ENCODE results near the gene SLC12A8. TPM values are rescaled to one million over a fixed set of nuclear protein-coding genes. Genes with fewer than 3 reads are reported as not detected.
A peak's percentile ranks its signal among the peaks of the same experiment; 100 is the strongest.

The SLC12A8 gene
- total RNA-seq, 1 donor from 2014 or later = 9.1 TPM

DNA sequence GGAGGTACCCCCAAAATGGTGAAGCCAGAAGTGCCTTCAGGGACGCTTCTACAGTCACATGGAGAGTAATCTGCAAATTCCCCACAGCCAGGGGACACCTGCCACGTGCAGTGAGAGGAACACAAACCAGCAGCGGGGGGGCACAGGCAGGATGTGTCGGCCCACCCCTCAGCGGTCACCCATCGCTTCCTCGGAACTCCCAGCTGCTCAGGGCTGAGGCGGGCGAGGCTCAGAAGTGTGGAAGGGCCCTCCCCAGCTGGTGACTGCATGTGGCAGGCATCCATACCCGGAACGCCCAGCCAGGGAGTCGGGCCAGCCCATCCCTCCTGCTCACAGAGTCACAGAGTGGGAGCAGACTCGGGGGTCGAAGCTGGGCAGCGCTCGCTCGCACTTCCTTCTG lies 63.7 kb downstream of the SLC12A8 start:
- ATAC-seq = peak; percentile 73 to 81
- TF ChIP-seq, protein P1, sequence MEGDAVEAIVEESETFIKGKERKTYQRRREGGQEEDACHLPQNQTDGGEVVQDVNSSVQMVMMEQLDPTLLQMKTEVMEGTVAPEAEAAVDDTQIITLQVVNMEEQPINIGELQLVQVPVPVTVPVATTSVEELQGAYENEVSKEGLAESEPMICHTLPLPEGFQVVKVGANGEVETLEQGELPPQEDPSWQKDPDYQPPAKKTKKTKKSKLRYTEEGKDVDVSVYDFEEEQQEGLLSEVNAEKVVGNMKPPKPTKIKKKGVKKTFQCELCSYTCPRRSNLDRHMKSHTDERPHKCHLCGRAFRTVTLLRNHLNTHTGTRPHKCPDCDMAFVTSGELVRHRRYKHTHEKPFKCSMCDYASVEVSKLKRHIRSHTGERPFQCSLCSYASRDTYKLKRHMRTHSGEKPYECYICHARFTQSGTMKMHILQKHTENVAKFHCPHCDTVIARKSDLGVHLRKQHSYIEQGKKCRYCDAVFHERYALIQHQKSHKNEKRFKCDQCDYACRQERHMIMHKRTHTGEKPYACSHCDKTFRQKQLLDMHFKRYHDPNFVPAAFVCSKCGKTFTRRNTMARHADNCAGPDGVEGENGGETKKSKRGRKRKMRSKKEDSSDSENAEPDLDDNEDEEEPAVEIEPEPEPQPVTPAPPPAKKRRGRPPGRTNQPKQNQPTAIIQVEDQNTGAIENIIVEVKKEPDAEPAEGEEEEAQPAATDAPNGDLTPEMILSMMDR (IDR thresholded peaks at IDR 0.05) = no peak
- Histone ChIP-seq H3K27ac (peak overlapping the region; percentile 69), H3K27me3 (ENCODE audit: low read depth) (no peaks in the 10 kb centered on the region), H3K9me3 (no peaks in the 10 kb centered on the region), H3K36me3 (no peaks in the 10 kb centered on the region), H3K4me1 (peaks cover 57% of the 10 kb centered on the region), H3K4me3 (no peak overlapping the region)
- peak; percentile 75 for DNase-seq
- intact Hi-C loops (cut with DNase I) = no loop called here

DNA sequence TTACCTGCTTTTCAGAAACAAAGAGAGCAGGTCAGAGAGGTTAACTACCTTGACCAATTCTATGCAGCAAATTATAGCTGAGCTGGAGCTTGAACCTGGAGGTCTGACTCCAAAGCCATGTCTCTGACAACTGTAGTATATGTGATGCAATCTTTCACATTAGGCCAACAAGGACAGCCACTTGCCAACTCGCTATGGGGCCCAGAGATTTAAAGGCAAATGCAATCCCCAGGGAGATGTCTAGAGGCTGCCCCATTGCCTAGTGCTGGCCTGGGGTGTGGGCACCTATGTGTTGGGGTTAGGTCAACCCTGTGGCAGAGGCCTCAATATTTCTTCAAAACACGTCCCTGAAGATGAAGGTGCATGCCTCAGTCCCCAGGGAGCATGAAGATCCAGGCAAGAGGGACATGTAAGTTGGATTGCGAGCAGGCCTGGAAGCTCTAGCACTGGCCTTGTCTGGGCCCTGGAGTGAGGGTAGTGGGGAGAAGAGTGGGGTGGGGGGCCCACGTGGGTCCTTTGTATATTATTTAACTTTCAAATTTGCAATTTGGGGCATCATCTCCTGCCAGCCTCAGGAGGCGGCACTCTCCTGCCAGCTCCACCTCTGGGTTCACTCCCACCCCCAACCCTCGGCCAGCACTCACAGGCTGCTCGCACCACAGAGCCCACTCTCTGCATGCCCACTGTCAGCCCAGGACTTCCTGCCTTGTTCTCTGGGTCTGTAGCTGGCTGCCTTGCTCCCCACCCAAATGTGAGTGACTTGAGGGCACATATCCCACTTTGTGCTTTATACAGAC lies 64.3 kb downstream of the SLC12A8 start:
- intact Hi-C loops (cut with DNase I) = no loop called here
- H3K27ac ChIP-seq = peak overlapping the region; percentile 69
- no peaks in the 10 kb centered on the region for H3K9me3 ChIP-seq
- H3K27me3 ChIP-seq (ENCODE audit: low read depth) = no peaks in the 10 kb centered on the region
- ATAC-seq (no peak), DNase-seq (no peak)
- H3K4me3 ChIP-seq = no peak overlapping the region
- peaks cover 63% of the 10 kb centered on the region for H3K4me1 ChIP-seq
- TF ChIP-seq, protein P1 (IDR thresholded peaks at IDR 0.05) = no peak
- no peaks in the 10 kb centered on the region for H3K36me3 ChIP-seq

DNA sequence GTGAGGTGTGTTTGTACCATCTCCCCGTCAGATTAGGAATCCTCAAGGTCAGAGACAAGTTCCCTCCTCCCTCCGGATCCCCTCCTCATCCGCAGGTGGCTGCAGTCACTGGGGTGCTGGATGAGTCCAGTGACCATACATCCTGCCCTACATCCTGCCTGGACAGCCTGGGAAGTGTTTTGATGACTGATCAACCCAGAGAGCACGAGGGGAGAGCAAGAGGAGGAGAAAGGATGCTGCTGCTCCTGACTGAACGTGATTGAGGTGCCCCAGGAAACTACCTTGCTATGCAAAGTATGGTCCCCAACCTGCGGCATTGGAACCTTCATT lies 65.1 kb downstream of the SLC12A8 start:
- Histone ChIP-seq H3K4me1 (peaks cover 71% of the 10 kb centered on the region), H3K27ac (peak overlapping the region; percentile 73), H3K4me3 (no peak overlapping the region), H3K27me3 (ENCODE audit: low read depth) (no peaks in the 10 kb centered on the region), H3K9me3 (no peaks in the 10 kb centered on the region), H3K36me3 (no peaks in the 10 kb centered on the region)
- DNase-seq (no peak), ATAC-seq (no peak)
- intact Hi-C loops (cut with DNase I) = no loop called here
- TF ChIP-seq, protein P1 (IDR thresholded peaks at IDR 0.05) = no peak

DNA sequence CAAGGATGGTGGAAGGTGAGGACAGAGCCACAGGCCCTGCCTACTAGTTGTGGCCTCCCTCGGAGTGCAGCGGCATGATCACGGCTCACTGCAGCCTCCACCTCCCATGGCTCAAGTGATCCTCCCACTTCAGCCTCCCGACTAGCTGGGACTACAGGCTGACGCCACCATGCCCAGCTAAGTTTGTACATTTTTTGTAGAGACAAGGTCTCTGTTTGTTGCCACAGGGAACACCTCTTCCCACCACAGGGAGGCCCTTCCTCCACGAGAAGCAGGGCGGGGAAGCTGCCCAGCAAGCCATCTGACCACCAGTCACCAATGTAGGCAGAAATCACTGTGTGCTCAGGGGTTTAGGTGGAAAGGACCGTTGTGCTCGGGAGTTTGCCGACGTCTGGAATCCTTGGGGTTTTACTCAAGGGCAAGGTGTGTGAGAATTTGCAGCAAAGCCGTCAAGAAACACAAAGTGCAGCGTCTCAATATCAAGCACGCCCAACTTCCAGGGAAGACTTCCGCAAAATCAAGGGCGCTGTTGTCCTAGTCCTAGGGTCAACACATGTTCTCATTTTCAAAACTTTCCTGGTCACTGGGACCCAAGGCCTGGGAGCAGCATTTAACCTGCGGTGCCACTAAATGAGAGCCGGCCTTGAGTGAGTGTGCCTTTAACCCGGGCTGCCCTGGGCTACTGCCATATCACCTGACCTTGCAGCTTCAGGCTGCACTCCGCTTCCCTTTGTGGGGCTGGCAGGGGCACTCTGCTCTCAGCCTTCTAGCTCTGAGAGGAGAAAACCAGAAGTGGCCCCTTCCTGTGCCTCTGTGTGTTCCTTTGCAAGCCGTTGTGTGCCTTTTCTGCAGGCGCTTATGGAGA lies 65.7 kb downstream of the SLC12A8 start:
- DNase-seq = no peak
- intact Hi-C loops (cut with DNase I) = no loop called here
- peak in 1 of 2 donors; percentile 58 for ATAC-seq
- Histone ChIP-seq H3K4me1 (peaks cover 77% of the 10 kb centered on the region), H3K9me3 (no peaks in the 10 kb centered on the region), H3K27ac (peak overlapping the region; percentile 73), H3K27me3 (ENCODE audit: low read depth) (no peaks in the 10 kb centered on the region), H3K4me3 (no peak overlapping the region), H3K36me3 (no peaks in the 10 kb centered on the region)
- TF ChIP-seq, protein P1 (IDR thresholded peaks at IDR 0.05) = no peak

DNA sequence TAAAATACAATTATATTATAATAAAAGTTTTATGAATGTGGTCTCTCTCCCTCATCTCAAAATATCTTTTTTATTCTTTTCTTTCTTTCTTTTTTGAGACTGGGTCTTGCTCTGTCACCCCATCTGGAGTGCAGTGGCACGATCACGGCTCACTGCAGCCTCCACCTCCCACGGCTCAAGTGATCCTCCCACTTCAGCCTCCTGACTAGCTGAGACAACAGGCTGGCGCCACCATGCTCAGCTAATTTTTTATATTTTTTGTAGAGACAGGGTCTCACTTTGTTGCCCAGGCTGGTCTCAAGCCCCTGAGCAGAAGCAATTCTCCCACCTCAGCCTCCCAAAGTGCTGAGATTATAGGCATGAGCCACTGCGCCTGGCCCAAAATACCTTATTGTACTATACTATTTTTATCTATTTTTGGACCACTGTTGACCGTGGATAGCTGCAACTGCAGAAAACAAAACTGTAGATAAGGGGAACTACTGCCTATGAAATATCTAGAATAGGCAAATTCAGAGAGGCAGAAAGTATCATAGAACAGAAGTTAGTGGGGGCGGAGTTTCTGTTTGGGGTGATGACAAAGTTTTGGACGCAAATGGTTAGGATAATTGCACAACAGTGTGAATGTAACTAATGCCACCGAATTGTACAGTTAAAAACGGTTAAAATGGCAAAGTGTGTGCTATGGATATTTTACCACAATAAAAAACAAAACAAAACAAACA lies 66.6 kb downstream of the SLC12A8 start:
- peak overlapping the region; percentile 73 for H3K27ac ChIP-seq
- no peaks in the 10 kb centered on the region for H3K9me3 ChIP-seq
- ATAC-seq (no peak), DNase-seq (no peak)
- intact Hi-C loops (cut with DNase I) = no loop called here
- H3K36me3 ChIP-seq = no peaks in the 10 kb centered on the region
- H3K4me1 ChIP-seq = peaks cover 83% of the 10 kb centered on the region
- no peak overlapping the region for H3K4me3 ChIP-seq
- no peaks in the 10 kb centered on the region for H3K27me3 ChIP-seq (ENCODE audit: low read depth)
- TF ChIP-seq, protein P1 (IDR thresholded peaks at IDR 0.05) = no peak
